HCT116 (cell line): ENCODE data around the gene DNAJC1. TPM values are rescaled to one million over a fixed set of nuclear protein-coding genes. Genes with fewer than 3 reads are reported as not detected.
A peak's percentile ranks its signal among the peaks of the same experiment; 100 is the strongest.

Experiments
- ATAC-seq: fragments of 200-7000 bp; cut with Tn5 transposase; 2 replicates; pipeline ENCODE4 v1.9.1; 2020; ENCODE audit warnings: mild to moderate bottlenecking, moderate library complexity
- BruUV-seq: library from RNA; stranded (reverse); fragments of 400-500 nt; replicated peaks from 2 replicates; lab custom pipeline; 2021; lab: Mats Ljungman, UMichigan
- CTCF ChIA-PET: fragments of 300-600 bp; sonication (Branson Sonifier 250); formaldehyde crosslinking; loops from one replicate; lab custom pipeline; 2021; ENCODE audit warnings: antibody characterized with exemption; lab: Charles Lee
- POLR2A ChIA-PET: fragments of 300-600, 350-600 bp; sonication (Branson Sonifier 250); formaldehyde crosslinking; loops from one replicate; lab custom pipeline; 2021; ENCODE audit warnings: antibody characterized with exemption; lab: Charles Lee
- RAD21 ChIA-PET, 2 experiments: fragments of 300-600 bp; sonication (Branson Sonifier 250); formaldehyde crosslinking; loops; one replicate each; lab custom pipeline; 2023; ENCODE audit warnings: low total read pairs in 2 of 2; ENCODE audit not compliant: uncharacterized antibody in 2 of 2, unreplicated experiment in 2 of 2, low non-redundant PET in 1 of 2; lab: Charles Lee
- DNase-seq: peaks from one replicate; pipeline ENCODE4 v3.0.0-alpha.2; 2010; ENCODE audit warnings: low read depth, low spot score
- H2AFZ ChIP-seq: fragments of 200-600 bp; shearing (Covaris generic), sonication (generic); 2 replicates; pipeline ENCODE4 v1.6.1; 2017; ENCODE audit warnings: low read depth, mixed run types, mixed read lengths, antibody characterized with exemption, low read length; ENCODE audit not compliant: poor library complexity, severe bottlenecking
- H3K27ac ChIP-seq: 2 replicates; pipeline ENCODE4 v1.5.1; 2012; ENCODE audit warnings: low read depth, low read length
- H3K27me3 ChIP-seq: fragments of 200-600 bp; sonication (generic); 2 replicates; pipeline ENCODE4 v1.6.1; 2016; ENCODE audit warnings: mixed run types, low read length, mixed read lengths; ENCODE audit not compliant: insufficient read depth
- H3K36me3 ChIP-seq, 2 experiments: fragments of 200-500 bp in 1 of 2; fragments of 200-600 bp in 1 of 2; sonication (Bioruptor generic) in 1 of 2; sonication (generic) in 1 of 2; 2 replicates each; pipeline versions ENCODE4 v1.5.1 to v1.6.1; 2014 to 2016; ENCODE audit warnings: low read length in 2 of 2, inconsistent platforms in 1 of 2, mixed read lengths in 1 of 2, mixed run types in 1 of 2; ENCODE audit not compliant: insufficient read depth in 2 of 2, control insufficient read depth in 1 of 2
- H3K4me1 ChIP-seq, 2 experiments: fragments of 200-600 bp in 1 of 2; sonication (generic) in 1 of 2; 2 replicates each; pipeline versions ENCODE4 v1.5.1 to v1.6.1; 2012 to 2017; ENCODE audit warnings: low read length in 2 of 2, inconsistent platforms in 1 of 2, mild to moderate bottlenecking in 1 of 2, mixed read lengths in 1 of 2, mixed run types in 1 of 2, moderate library complexity in 1 of 2; ENCODE audit not compliant: insufficient read depth in 2 of 2, control insufficient read depth in 1 of 2
- H3K4me2 ChIP-seq: fragments of 200-600 bp; sonication (generic); 2 replicates; pipeline ENCODE4 v1.6.1; 2017; ENCODE audit warnings: mixed run types, low read length, mixed read lengths
- H3K4me3 ChIP-seq, 2 experiments: fragments of 200-600 bp in 1 of 2; sonication (generic) in 1 of 2; replicated peaks in 1 of 2; 2 replicates each; pipeline ENCODE4 v1.5.1; 2011 to 2016; ENCODE audit warnings: low read length in 2 of 2, control low read depth in 1 of 2, low read depth in 1 of 2, mild to moderate bottlenecking in 1 of 2, mixed read lengths in 1 of 2, mixed run types in 1 of 2
- H3K79me2 ChIP-seq: fragments of 200-600 bp; sonication (generic); 2 replicates; pipeline ENCODE4 v1.6.1; 2017; ENCODE audit warnings: mild to moderate bottlenecking, mixed run types, low read length, moderate library complexity, mixed read lengths; ENCODE audit not compliant: insufficient read depth
- H3K9ac ChIP-seq: fragments of 200-600 bp; sonication (generic); 2 replicates; pipeline ENCODE4 v1.6.1; 2016; ENCODE audit warnings: low read length, mixed read lengths
- H3K9me2 ChIP-seq: fragments of 200-600 bp; sonication (generic), shearing (Covaris generic); 2 replicates; pipeline ENCODE4 v1.6.1; 2017; ENCODE audit warnings: mixed run types, mild to moderate bottlenecking, moderate library complexity; ENCODE audit not compliant: insufficient read depth
- H3K9me3 ChIP-seq, 2 experiments: fragments of 200-500 bp in 1 of 2; fragments of 200-600 bp in 1 of 2; sonication (Bioruptor generic) in 1 of 2; sonication (generic) in 1 of 2; 2 replicates each; pipeline ENCODE4 v1.6.1; 2014 to 2017; ENCODE audit warnings: low read length in 2 of 2, mixed read lengths in 2 of 2, inconsistent platforms in 1 of 2, low read depth in 1 of 2, mild to moderate bottlenecking in 1 of 2, mixed run types in 1 of 2, moderate library complexity in 1 of 2; ENCODE audit not compliant: control insufficient read depth in 1 of 2, insufficient read depth in 1 of 2
- H4K20me1 ChIP-seq: fragments of 200-600 bp; sonication (generic), shearing (Covaris generic); 2 replicates; pipeline ENCODE4 v1.6.1; 2017; ENCODE audit warnings: mixed run types, mild to moderate bottlenecking, moderate library complexity; ENCODE audit not compliant: insufficient read depth
- EGR1 ChIP-seq: IDR thresholded peaks from 2 replicates; pipeline ENCODE4 v1.6.1; 2012; ENCODE audit warnings: low read depth
- FOSL1 ChIP-seq: IDR thresholded peaks from 2 replicates; pipeline ENCODE4 v1.6.1; 2012; ENCODE audit warnings: low read depth
- JUND ChIP-seq: IDR thresholded peaks from 2 replicates; pipeline ENCODE4 v1.6.1; 2012
- ZBTB33 ChIP-seq: IDR thresholded peaks from 2 replicates; pipeline ENCODE4 v1.6.1; 2011; ENCODE audit warnings: mild to moderate bottlenecking, low read length, moderate library complexity; ENCODE audit not compliant: insufficient replicate concordance; ENCODE audit errors: extremely low read depth
- intact Hi-C: fragments of 100-400 bp; cut with micrococcal nuclease; formaldehyde crosslinking; loops from 2 replicates; pipeline ENCODE4 v1.10.0; 2022
- total RNA-seq: library from RNA; stranded (reverse); gene quantifications from one replicate; pipeline ENCODE4 v1.2.1, GENCODE V29; 2021; ENCODE audit not compliant: unreplicated experiment
- TF ChIP-seq, protein P1 (sequence below), 3 experiments: fragments of 200-600 bp in 1 of 3; sonication (generic) in 1 of 3; IDR thresholded peaks in 2 of 3; conservative IDR thresholded peaks in 1 of 3; 2 replicates each; pipeline ENCODE4 v1.5.1; 2012 to 2017; ENCODE audit warnings: low read depth in 2 of 3, low read length in 2 of 3, antibody characterized with exemption in 1 of 3, borderline replicate concordance in 1 of 3, control low read depth in 1 of 3, mild to moderate bottlenecking in 1 of 3, mixed read lengths in 1 of 3, mixed run types in 1 of 3, moderate library complexity in 1 of 3; ENCODE audit not compliant: insufficient read depth in 1 of 3

DNAJC1 gene
- total RNA-seq, 1 experiment from 2014 or later: 17.9 TPM

GRCh38 chr10:21724020-21724589 is 279.4 kb downstream of the DNAJC1 start:
- Histone ChIP-seq H3K9me3 (no peaks in the 10 kb centered on the region), H3K4me1 (peaks cover 19 to 32% of the 10 kb centered on the region in 2 experiments), H4K20me1 (peaks cover 15% of the 10 kb centered on the region; the same call in 1 of the 2 replicates), H3K36me3 (0 out of 4 replicates have a peak, but pooled peaks cover 0 to 5% of the 10 kb centered on the region in 2 experiments), H3K9ac (no peak overlapping the region), H3K4me3 (no peak overlapping the region), H3K79me2 (0 out of 2 replicates have a peak, but pooled peaks cover 14% of the 10 kb centered on the region), H3K4me2 (peak overlapping the region; percentile 50), H3K9me2 (no peaks in the 10 kb centered on the region), H3K27ac (no peak overlapping the region), H2AFZ (no peak overlapping the region), H3K27me3 (no peaks in the 10 kb centered on the region)
- ChIA-PET POLR2A (interaction anchor here (1.4 kb wide), 1 partner anchor 9 kb away, joined by 3 read pairs; no protein-coding TSS in a partner anchor), RAD21 (interaction anchor here in 1 of 2 experiments (1.1 kb wide), 2 partner anchors 228 to 445 kb away, joined by 3 to 4 read pairs; no protein-coding TSS in a partner anchor), CTCF (no interaction called here)
- DNase-seq (no peak), ATAC-seq (0 out of 2 replicates have a peak, but pooled peaks have one; percentile 31)
- TF ChIP-seq, protein P1, sequence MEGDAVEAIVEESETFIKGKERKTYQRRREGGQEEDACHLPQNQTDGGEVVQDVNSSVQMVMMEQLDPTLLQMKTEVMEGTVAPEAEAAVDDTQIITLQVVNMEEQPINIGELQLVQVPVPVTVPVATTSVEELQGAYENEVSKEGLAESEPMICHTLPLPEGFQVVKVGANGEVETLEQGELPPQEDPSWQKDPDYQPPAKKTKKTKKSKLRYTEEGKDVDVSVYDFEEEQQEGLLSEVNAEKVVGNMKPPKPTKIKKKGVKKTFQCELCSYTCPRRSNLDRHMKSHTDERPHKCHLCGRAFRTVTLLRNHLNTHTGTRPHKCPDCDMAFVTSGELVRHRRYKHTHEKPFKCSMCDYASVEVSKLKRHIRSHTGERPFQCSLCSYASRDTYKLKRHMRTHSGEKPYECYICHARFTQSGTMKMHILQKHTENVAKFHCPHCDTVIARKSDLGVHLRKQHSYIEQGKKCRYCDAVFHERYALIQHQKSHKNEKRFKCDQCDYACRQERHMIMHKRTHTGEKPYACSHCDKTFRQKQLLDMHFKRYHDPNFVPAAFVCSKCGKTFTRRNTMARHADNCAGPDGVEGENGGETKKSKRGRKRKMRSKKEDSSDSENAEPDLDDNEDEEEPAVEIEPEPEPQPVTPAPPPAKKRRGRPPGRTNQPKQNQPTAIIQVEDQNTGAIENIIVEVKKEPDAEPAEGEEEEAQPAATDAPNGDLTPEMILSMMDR (IDR thresholded peaks at IDR 0.05 in 2 of 3, conservative IDR thresholded peaks at IDR 0.05 in 1 of 3; ENCODE audit: borderline replicate concordance in 1 of 3, insufficient read depth in 1 of 3, low read depth in 2 of 3, low read length in 2 of 3): no peak
- TF ChIP-seq JUND: no peak
- no peak for TF ChIP-seq FOSL1
- no peak for TF ChIP-seq EGR1
- no peak for TF ChIP-seq ZBTB33
- intact Hi-C loops: no loop called here
- no TSS peak for BruUV-seq
